HT1080 (cell line): Measurements from ENCODE around the gene NCAN. TPM values are rescaled to one million over a fixed set of nuclear protein-coding genes. Genes with fewer than 3 reads are reported as not detected.
"Not testable (repeated sequence)": the region's sequence is repeated elsewhere in the genome, so short reads cannot be mapped to it uniquely, and the experiment has no call there.

Source experiments
- DNase-seq: peaks from one replicate; pipeline ENCODE4 v3.0.0-alpha.2; 2015; ENCODE audit warnings: low read depth
- polyA plus RNA-seq, 2 experiments: library from polyadenylated mRNA; depleted of rRNA; stranded (reverse); fragments of >200 nt; gene quantifications; 2 replicates each; pipeline ENCODE4 v1.2.3, GENCODE V29; 2015
- total RNA-seq: library from RNA; depleted of rRNA; stranded (reverse); fragments of >200 nt; shearing (Covaris generic); gene quantifications from 2 replicates; pipeline ENCODE4 v1.2.3, GENCODE V29; 2014; rRNA removed

NCAN gene
- 0.03 TPM in 1 of 2 replicates, not detected in the other for total RNA-seq
- not detected in 2 replicates for polyA plus RNA-seq (2015; cell fraction: cytosol; rRNA removed)
- 0.05 TPM in 1 of 2 replicates, not detected in the other for polyA plus RNA-seq (2015; cell fraction: nucleus; rRNA removed)

- no peak for DNase-seq
Observed at GRCh38 chr19:19211499-19212420, at the start of gene NCAN. TSS of gene NCAN (plus strand) at chr19:19211958. CDS start at chr19:19216954, 4,996 bp downstream.

GRCh38 chr19:19162495-19162894, 49.3 kb upstream of the NCAN start:
- DNase-seq, result no peak

DNA sequence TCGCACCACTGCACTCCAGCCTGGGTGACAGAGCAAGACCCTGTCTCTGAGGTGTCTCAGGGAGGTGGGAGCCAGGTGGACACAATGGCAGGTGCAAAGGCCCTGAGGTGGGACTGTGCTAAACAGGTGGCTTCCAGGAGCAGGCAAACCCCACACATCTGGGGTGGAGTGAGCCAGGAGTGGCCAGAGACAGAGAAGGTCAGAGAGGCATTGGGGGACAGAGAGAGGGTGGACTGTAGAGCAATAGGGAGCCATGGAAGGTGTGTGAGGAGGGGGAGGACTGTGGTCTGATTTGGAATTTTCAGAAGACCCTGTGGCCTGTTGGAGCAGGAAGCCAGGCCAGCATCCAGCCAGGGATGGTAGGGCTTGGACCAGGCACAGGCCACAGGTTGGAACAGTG, 46.4 kb upstream of the NCAN start:
- no peak for DNase-seq

DNA sequence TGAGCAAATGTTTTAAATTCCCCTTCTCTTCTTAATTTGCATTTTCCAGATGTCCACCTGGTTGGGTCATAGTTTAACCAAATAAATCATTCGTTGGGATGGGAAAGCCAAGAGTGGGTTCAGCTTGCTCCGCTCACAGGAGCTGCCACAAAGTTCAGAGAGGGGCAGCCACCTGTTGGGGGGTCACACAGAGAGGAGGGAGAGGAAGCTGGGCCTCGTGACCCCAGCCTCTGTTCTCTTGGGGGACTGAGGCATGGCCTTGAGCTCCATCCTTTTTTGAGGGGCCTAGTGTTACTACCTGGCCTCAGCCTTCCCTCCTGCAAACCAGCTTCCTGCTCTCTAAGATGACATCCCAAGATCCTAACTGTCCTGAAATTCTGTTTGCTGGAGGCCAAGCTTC, 44.1 kb upstream of the NCAN start:
- DNase-seq, result no peak

- no peak for DNase-seq
Observed at GRCh38 chr19:19169236-19170052, 42.3 kb upstream of the NCAN start.

DNA sequence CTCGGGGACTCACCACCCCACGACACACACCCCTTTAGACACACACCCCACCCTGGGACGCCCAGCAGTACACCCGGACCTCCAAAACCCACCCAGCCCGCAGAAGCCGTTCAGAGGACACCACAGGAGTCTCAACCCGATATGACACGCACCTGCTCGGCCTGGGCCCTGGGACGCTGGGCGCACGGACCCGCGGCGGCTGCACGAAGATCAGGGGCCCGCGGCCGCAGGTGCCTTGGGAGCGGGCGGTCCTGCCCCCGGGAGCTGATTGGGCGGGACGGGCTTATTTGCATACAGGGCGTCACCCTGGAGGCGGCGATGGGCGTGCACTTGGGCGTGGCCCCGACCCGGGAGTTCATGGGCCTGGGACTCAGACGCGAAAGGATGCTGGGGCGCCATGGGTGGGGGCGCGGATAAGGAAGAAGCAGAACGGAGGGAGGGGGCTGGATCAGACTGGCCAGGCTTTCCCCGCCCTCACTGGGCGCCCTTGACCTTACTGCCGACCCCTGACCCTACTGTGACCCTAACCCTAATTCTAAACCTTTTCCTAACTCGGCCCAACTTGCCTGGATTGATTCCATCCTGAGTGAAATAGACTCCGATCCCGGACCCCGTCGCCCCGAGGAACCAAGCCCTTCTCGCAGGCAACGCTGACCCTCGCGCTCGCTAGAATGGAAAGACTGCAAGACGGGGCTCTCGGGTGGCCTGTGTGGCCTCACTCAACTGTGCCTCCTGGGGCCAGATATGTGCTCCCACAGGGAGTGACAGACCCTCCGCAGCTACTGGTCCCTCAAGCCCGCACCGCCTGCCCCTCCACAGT, 41.5 kb upstream of the NCAN start, which contains the start of gene MEF2B:
Gene MEF2B (minus strand): TSS at position 211 of the 820 bp plus-strand sequence. CDS start 19,528 bp downstream, outside the sequence.
- DNase-seq, result no peak

GRCh38 chr19:19170873-19171672, 40.7 kb upstream of the NCAN start:
- DNase-seq, result no peak

GRCh38 chr19:19171821-19172532, 39.8 kb upstream of the NCAN start:
- DNase-seq, result no peak

DNA sequence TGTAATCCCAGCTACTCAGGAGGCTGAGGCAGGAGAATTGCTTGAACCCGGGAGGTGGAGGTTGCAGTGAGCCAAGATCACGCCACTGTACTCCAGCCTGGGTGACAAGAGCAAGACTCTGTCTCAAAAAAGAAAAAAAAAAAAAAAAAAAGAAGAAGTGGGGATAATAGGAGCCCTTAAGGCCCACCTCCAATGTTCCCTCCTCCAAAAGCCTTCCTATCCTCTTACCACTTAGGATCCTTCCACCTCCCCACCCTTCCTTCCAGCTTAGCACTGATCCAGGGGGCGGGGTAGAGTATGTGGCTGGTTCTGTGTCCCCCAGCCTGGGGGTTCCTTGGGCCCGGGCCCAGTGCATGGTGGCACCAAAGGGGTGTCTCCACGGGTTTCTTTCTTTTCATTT, 38.5 kb upstream of the NCAN start:
- not testable (repeated sequence) for DNase-seq

GRCh38 chr19:19176950-19177349, 34.8 kb upstream of the NCAN start:
- no peak for DNase-seq

DNA sequence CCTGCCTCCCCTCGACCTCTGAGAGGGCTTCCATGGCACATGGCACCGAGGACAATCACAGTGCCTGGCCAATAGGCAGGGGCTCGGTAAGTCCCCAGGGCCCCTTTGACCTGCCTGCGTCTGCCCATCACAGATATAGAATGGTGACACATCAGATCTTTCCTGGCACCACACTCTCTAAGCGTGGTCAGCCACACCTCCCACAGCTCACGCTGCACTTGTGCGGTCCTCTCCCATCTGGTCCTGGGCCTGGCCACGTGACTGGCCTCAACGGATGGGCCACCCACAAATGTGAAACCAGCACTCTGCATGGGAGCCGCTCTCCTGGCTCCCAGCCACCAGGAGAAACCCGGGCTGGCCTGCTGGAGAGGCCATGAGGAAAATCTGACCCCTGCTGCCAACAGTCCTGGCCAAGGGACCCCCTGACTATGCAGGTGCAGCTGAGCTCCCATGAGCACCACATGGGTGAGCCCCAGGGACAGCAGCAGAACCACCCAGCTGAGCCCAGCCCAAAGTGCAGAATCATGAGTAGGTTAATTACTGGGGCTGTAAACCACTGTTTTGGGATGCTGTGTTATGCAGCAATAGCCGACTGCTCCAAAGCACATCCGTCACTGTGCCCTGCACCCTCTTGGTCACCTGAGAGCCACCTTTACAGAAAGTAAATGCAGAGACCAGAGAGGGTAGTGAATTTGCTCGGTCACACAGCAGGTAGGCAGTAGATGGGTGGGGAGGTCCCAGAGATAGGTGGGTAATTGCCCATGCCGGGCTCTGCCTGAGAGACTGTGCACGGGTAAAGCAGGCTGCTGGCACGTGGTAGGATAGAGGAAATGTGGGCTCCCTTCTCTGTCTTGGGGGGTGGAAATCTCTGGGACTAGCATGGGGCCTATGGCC, 32.0 kb upstream of the NCAN start:
- DNase-seq, result no peak

GRCh38 chr19:19181488-19181998, 30.2 kb upstream of the NCAN start:
- no peak for DNase-seq

GRCh38 chr19:19185853-19186740, 25.7 kb upstream of the NCAN start:
- DNase-seq, result peak; percentile 19

DNA sequence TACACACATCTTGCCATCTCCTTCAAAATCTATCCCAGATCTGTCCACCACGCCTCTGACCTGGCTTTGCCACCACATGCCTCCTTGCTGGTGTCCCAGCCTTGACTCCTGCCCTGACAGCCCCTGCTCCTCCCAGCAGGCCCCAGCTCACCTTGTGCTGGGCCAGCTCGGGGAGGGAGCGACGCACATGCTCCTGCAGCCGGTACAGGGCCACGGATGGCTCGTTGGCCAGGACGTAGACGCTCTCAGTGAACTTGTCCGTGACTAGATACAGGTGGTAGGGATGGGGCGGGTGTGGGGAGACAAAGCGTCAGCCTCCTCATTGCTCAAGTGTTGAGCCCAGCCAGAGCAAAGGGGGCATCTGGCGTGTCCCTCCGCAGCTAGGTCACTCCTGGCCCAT, 25.0 kb upstream of the NCAN start:
- DNase-seq, result no peak

DNA sequence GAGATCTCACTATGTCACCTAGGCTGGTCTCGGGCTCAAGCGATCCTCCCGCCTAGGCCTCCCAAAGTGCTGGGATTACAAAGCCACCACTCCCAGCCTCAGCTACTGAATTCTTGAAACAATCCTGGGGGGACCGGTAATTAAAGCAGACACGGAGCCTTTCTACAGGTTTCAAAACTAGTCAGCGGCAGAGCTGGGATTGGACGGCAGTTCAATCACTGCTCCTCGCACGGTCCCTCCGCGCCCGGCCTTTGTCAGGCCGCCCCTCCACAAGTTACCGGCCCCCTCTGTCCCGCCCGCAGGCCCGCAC, 20.0 kb upstream of the NCAN start:
- DNase-seq, result no peak

DNA sequence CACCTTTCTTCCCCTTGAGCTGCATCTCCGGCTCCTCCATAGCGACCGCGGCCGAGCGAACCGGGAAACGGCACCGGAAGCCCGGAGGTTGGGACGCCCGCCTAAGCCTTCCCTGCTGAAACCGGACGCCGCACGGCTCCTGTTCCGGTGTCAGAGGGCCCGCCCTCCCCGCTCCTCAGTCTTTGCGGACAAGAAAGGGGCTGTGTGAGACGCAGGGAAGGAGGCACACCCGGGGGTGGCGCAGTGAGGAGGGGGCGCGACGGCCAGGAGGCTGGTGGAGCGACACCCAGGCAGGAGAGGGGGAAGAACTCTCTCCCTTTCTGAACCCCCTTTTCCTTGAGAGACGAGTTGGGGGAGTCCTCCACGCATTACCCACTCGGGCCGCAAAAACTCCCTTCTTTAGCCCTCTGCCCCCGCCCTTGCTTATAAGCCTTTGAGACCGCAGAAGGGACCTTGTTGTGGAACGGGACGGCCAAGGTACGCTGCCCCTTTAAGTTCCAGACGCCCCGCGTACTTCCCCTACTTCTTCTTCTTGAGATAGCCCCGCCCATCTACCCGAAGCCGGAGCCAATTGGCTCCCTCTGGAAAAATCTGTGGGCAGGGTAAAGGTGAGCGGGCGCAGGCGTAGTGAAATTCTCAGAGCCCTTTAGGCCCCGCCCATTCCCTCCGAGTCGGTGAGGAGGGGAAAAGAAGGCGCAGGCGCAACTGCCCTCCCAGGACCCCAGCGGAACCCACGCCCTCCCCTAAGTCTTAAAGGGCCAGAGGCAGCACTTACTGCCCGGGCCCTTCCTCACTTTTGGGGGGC, 19.5 kb upstream of the NCAN start, which contains the start of the genes BORCS8 and RFXANK:
Gene BORCS8 (minus strand): TSS at position 75 of the 805 bp plus-strand sequence. CDS start 35 bp downstream, at position 40.
Gene RFXANK (plus strand): TSS at position 181 of the 805 bp plus-strand sequence. CDS start 1,689 bp downstream, outside the sequence.
- DNase-seq, result peak; percentile 99
